ENCODE measurements around the gene TPPP.

- TF ChIP-seq, protein P1, sequence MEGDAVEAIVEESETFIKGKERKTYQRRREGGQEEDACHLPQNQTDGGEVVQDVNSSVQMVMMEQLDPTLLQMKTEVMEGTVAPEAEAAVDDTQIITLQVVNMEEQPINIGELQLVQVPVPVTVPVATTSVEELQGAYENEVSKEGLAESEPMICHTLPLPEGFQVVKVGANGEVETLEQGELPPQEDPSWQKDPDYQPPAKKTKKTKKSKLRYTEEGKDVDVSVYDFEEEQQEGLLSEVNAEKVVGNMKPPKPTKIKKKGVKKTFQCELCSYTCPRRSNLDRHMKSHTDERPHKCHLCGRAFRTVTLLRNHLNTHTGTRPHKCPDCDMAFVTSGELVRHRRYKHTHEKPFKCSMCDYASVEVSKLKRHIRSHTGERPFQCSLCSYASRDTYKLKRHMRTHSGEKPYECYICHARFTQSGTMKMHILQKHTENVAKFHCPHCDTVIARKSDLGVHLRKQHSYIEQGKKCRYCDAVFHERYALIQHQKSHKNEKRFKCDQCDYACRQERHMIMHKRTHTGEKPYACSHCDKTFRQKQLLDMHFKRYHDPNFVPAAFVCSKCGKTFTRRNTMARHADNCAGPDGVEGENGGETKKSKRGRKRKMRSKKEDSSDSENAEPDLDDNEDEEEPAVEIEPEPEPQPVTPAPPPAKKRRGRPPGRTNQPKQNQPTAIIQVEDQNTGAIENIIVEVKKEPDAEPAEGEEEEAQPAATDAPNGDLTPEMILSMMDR (IDR thresholded peaks at IDR 0.05; ENCODE audit: extremely low read depth in 1 of 2, insufficient read depth in 1 of 2, low read depth in 1 of 2, low read length in 2 of 2), result no peak
- TF ChIP-seq EZH2 (IDR thresholded peaks at IDR 0.05; ENCODE audit: borderline replicate concordance, low read depth, low read length, severe bottlenecking) (no peak), JUN (IDR thresholded peaks at IDR 0.05; ENCODE audit: borderline replicate concordance, insufficient read depth, insufficient read length, low read depth) (no peak), POLR2AphosphoS5 (IDR thresholded peaks at IDR 0.05; ENCODE audit: insufficient read depth, low read depth, low read length) (no peak)
- TF ChIP-seq, protein P2, sequence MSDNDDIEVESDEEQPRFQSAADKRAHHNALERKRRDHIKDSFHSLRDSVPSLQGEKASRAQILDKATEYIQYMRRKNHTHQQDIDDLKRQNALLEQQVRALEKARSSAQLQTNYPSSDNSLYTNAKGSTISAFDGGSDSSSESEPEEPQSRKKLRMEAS (IDR thresholded peaks at IDR 0.05; ENCODE audit: insufficient read depth, insufficient read length), result no peak
Observed at GRCh38 chr5:644971-645370, 48.2 kb downstream of the TPPP start.
